Brain pericyte (primary cell): ENCODE results near the gene METTL14.

Experiments used
- DNase-seq: peaks from one replicate; pipeline ENCODE4 v3.0.0-alpha.2; 2012; ENCODE audit warnings: low read depth, low spot score

Gene METTL14

DNA sequence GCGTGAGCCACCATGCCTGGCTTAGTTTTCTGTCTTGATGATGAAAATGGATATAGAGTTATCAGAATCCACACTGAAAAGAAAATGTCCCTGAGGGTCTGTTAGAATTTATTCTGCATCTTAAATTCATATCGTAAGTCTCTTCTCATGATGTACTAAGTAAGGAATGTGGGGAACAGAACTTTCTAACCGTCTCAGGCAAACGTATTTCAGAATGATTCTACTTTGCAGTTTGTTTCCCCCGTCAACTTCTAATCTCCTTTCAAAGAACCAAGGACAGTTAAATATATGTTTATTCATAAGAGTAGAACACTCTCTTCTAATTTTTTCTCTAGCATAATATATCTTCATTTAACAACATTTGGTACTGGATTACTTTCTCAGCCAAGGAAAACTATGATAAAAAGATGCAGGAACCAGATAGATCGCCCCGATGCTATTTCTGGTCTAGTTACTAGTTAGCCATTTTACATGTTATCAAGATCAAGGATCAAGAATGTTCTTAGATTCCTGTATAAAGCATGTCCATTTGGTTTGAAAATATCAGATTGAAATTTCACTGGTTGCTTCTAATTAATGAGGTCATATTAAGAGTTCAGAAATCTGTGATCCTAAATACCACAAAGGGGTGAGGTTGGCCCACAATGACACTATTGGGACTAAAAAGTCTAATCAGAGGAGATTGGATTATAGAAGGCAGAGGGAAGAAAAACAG lies 49.5 kb downstream of the METTL14 start:
- no peak for DNase-seq

DNA sequence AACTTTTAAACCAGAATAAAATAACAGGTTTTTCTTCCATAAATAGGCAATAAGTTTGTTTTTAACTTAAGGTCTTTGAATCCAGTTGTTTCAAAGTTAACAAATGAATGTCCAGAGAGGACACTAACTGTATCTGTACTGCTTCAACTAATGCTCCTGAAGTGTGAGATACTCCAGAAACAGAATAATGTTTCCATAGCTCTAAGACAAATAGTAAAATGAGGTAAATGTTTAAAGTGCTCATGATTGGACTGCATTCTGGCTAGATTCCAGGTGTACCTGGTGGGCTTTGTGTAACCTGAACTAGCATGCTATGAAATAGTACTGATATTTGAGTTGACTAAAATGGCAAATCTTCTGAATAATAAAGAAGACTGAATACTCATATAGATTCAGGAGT lies 51.7 kb downstream of the METTL14 start:
- no peak for DNase-seq

DNA sequence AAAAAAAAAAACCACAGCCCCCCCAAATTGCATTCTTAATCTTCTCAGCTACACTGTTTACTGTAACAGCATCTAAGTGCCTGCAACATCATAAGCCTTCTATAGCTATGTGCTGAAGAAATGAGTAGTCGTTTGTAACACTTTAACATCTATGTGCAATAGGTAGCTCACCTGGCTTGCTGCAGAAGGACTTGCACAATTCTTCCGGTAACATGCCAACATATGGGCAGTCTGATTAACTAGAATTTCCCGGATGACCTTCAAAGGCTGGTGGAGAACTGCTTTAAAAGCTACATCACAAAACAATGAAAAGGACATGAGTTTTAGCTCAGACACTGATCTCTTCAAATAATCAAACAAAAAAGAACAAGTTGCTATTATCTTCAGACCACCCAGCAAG lies 52.9 kb downstream of the METTL14 start:
- no peak for DNase-seq

DNA sequence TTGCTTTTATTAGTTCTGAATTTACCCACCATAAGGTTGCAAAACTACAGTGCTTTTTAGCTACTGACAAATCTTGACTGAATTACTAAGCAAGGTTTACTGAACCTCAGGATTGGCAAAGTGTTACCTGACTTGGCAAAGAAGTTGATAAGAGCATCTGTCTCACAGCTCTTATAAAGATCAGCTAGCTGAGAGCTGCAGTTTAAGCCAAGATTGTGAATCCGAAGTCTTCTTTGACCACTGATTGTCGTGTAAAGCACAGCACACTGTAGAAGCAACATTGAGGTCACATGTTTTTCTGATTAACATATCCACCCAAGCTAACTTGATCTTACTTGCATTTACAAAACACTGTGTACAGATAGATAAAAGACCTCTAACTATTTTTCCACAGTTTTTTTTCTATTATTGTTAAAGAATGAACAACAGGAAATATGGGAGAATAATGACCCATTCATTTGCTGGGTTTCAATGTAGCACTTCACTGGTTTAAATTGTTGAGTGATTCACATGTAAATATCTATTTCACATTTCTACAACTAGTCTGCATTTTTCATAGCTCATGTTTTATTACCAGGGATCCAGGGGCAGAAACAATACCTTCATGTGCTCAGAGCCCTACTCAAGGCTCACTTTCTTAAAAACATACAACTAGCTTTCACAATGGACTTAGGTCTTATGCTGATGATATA lies 54.0 kb downstream of the METTL14 start:
- no peak for DNase-seq

DNA sequence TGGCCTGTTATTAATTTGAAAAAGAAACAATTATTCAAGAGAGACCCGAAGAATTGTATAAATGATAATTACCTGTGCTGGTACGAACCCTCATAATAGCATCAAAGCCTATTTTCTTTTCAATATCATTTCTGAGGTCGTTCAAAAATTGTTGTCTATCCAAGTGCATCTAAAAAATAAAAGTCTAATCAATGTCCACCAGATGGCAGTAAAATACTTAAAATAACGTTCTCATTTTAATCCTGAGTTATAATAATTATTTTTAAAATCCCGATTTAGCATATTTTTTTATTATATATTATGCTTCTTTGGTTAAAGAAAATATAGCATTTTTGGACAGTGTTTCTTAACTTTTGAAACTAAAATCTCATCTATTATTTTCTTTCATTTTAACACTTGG lies 55.7 kb downstream of the METTL14 start:
- no peak for DNase-seq

DNA sequence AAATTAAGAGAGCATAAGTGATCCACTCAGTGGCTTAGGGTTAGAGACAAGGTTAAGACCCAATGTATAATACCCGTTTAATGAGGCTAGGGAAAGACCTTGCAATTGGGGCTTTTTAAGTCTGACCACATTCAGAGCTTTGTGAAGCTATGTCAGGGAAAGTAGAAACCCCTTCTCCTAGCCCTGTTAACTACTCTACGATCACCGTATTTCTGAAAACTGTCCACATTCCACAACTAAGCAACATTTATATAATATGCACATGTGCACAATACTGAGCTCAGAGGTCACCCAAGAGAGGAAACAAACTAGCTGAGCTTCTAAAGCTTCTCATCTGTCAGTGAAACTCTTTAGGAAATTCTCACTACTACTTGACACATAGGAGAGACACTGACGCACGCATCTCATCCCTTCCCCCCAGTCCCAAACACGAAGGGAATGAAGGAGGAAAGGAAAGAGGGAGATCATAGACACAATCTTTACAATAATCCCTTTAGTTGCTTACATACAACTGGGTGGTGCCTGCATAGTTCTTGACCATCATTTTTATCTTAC lies 56.2 kb downstream of the METTL14 start:
- no peak for DNase-seq

DNA sequence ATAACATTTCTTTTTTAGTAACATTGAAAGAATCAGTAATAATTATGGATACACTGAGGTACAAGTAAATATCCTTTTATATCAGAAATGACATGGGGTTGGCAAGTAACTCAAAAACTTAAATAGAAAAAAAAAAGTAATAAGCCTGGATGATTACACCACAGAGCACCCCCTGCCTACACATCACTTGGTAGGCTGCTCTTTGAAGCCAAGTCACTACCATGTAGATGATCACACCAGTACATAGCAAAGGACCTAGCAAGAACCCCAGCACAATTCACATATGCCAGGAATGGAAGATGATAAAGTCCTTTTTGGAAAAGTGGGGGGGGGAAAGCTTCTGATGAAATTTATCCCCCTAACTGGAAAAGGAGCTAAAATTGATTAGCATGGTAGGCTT lies 56.9 kb downstream of the METTL14 start:
- DNase-seq: no peak

DNA sequence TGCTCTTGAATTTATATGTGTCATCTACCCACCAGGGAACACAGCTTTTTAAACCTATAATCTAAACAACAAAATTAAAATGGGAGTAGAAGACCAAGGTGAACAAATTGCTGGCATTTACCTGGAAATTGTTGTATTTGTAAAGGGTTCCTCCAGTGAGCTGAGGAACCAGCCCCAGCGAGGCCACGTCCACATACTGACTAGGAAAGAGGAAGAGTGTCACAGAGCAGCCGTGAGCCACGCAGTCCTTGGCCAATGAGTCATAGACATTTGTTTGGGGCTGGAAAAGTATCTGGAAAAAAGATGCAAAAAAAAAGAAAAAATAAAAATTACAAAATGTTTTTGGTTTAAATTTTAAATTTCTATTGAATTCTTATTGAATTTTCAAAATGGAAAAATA lies 58.7 kb downstream of the METTL14 start:
- no peak for DNase-seq

DNA sequence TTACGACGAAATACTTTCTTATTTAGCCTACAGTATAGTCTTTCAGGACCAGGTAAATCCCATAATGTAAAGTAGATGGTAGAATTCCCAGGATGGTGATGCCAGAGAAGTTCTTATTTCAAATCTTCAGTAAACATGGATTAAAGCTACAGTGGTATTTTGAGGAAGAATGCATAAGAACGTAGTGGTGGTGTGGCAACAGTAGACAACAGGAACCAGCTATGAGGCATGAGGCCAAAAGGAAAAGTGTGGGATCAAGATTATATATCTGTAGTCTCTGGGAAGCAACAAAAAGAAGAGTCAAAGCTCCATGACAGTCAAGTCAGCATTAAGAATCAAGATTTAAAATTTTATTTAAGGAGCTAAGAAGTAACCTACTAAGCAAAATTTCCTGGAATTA lies 60.2 kb downstream of the METTL14 start:
- no peak for DNase-seq

DNA sequence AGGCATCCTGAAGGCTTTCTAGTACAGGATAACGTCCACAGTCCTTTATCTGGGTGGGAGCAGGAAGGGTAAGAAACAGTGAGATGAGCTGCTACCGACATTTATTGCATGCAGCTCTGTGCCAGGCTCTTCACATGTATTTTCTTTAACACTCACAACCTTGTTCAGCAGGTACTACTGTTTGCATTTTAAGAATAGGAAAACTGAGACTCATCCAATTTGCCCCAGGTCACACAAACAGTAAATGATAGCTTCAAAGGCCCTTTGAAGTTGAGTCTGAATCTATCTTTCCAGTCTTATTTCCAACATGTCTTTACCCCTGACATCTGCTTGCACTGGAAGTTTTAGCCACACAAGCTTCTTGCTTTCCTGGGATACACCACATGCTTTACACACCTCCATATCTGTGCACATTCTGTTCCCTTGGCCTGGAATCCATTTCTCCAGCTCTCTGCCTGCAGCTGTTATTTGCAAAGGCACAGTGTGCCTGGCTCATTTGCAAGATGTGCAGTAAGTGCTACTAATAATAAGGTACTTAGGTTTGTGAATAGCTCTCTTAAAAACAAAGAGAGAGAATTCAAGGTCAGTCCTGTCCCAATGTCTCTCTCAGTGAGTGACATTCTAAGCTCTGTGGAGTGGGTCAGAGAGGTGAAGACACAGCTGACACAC lies 61.2 kb downstream of the METTL14 start:
- DNase-seq: no peak

DNA sequence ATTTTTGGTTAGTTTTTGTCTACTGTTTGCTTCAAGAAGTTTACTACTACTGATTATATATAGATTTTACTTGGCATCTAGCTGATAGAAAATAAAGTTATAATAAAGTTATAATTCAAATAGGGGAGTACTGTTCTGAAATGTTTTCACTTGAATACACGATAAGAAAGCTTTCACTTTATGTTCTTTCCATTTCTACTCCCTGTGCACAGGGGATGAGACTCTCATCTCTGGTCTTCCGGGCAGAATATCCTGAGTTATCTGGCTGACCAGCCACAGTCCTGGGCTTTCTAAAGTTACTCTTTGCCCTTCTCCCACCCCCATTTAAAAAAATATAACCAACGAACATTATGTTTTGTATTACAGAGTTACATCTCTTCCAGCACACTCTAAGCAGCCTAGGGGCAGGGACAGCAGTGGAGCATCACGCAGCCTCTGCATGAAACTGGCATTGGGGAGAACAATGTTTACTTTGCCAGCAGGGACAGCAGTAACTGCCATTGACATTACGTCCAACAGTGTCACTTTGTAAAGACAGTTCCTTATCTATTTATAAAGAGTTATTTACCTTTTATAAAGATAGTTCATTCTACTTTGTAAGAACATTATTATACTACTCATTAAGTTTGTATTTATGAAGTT lies 64.3 kb downstream of the METTL14 start:
- no peak for DNase-seq

DNA sequence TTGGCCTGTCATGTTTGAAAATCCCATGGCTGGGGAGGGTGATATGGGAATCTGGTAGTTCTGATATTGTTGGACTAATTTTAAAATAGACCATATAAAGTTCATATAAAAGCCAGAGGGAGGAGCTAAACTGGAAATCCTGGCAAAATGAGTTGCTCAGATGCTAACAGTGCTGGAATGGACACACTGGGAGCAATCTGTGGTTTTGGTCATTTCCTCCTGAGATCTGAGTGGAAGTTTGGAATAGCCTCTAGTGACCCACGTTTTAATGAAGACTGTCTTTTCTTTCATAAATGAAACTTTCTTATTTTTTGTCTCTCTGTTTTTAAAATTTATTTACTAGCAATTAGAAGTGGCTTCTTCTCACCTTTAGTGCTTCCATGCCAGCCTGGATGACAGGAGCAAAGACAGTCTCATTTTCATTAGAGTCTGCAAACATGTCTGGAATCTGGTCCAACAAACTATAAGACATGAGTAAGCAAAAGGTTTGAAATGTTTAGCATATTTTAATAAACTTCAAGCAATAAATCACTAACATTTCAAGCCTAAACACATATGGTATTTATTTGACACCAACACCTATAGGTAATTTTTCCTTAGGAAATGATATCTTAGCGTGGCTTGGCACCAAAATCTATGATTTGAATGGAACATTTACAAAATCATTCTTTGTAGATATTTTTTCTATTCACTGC lies 66.6 kb downstream of the METTL14 start:
- DNase-seq: no peak

DNA sequence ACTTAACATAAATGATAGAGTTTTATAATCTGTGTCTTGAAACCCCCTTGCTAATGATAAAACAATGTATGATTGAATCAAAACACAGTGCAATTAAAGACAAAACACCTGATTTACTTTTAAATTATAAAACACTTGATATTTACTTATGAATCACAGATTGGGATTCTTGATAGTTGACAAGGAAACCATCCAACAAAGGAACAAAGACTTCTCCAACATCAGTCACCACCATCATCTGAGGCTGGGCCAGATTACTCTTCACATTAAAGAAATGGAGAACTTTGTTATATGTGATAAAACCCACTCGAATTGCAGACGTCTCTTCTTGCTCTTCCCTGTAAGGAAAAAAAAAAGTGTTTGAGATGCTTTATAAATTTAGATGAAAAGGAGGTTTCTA lies 67.4 kb downstream of the METTL14 start:
- no peak for DNase-seq

DNA sequence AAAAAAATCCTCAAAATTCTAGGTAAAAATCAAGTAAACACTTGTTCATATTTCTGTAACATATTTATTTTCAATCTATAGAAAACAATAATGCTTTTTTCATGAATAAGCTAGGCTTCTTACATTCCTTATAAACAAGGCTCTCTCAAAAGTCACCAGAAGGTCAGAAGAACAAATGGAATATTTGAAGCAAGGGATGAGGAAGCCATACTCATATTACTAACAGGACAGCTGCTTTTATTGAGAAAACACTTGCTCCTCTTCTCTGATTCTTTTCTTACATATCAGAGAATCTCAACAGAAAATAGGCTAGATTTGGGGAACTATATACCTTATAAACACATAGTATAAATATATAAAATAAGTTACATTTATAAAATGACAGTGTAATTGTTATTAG lies 67.9 kb downstream of the METTL14 start:
- DNase-seq: no peak

DNA sequence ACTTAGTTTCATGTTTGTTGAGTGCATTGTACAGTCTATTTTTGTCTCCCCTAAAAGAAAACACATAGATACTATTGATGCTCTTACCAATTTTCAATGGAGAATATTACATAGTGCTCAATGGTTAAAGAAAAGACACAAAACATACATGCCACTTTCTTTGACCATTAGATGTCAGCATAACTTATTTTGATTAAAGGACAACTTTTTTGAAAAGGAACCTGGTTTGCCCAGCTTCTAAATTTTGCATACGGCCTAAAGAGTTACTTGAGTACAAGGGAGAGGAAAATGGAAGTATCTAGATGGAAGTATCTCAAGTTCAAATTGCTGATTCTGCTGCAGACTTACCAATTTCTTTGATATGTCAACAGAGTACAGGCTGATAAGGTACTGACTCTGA lies 68.5 kb downstream of the METTL14 start:
- no peak for DNase-seq

DNA sequence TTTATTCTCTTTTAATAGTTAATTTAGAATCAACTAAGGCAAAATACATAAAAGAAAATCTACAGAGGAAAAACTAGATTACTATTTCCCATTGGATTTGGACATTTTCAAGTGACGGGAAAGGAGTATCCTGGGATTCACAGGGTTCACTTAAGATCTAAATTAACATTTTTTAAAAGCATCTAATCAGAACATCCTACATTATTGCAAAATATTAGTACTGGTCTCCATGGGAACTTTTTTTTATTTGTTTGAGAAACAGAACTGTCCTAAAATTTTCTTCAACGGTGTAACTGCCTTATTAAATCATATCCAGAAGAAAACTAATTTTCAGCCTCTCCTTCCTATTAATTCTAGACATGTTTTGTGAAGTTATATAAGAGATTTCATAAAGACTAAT lies 69.7 kb downstream of the METTL14 start:
- DNase-seq: no peak

DNA sequence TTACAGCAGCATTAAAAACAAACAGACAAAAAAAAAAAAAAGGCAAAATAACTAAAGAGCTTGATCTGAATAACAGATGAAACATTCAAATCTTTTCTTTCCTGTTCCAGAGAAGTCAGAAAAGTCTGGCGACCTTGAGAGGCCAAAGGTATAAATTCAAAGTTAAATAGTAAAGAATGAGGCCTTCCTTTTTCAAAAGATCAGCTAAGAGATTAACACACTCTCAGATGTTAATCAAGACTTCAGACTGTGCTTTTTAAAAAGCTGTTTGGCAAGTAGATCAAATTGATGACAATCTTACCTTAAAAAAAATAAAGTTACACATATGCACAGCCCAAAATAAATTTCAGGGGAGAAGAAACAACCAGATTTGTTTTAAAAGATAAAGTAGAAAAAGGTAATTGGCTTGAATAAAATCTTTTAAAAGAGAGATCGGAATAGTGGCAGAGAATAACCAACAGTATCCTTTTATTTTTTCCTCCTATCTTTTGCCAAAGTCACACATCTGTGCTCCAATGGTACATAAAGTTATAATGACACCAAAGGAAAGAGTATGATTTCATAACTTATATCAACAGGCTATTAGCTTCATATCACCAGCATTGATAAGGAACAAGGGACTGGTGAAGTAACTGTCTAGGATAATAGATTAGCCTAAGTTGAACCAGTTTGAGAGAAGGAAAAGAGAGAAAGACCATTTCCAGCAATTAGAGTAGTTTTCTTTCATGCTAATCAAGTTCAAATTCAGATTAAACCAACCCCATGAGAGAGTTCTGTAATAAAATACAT lies 70.4 kb downstream of the METTL14 start:
- no peak for DNase-seq

DNA sequence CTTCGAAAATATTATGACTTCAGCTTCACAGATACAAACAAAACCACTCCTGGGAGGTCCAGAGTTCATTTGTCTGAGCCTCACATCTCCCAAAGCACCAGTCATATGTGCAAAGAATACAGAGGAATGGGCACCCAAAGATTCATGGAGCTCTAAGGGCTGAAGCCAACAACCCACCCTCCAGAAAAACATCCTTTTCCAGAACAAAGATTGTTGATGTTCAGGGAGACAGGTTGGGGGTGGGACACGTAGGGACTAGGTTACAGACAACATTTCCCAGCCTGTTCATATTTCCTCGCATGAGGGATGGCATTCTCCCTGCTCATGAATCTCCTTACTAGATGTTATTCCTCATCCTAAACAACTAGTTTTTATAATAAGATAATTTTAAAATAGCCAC lies 71.2 kb downstream of the METTL14 start:
- DNase-seq: no peak

DNA sequence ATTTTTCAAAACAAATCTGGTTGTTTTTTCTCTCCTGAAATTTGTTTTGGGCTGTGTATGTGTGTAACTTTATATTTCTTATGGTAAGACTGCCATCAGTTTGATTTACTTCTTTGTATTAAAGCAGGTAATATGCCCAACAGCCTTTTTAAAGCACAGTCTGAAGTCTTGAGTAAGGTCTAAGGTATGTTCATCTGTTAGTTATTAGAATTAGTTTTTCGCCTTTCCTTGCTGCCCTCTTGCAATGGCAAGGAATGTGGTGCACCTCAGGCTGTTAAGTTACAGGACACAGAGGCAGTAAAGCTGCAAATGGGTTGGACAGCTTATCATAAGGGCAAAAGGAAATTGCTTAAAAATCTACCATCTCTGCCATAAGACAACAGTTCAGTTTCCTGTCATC lies 71.8 kb downstream of the METTL14 start:
- no peak for DNase-seq

DNA sequence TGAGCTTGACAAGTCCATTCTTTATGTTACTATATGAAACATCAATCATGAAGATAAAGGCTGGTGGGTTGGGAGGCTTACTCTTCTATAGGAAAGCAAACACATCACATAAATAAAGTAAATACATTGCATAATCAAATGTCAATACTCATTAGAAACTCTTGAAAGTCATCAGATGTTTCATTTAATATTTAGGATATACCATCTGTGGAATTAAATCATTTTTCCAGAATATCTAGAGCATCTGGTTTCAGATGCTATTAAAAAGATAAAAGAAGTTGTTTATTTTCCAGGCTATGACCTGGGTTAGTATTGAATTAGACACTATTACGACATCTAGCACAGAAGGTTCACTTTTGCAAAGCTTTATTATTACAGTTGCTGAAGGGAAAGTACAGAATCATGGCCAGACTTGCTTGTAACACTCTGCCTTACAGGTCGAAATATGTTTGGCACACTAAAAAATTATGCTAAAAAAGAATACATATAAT lies 72.6 kb downstream of the METTL14 start:
- DNase-seq: peak; percentile 46

DNA sequence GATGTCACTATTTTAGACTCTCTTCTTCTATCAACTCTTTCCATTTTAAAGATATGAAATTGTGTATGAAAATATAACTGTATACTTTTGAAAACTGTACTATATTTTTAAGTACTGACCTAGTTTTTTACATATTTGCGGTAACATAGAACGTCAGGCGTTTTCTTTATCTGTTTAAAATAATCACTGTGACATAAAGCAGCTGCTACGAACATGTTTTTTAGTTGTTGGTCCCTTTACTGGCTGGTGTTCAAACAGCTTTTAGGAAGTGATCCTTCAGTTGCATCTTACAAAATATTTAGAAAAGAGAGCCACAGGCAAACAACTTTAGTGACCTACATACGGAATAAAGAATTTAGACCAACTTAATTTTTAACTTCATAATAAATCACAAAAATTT lies 73.1 kb downstream of the METTL14 start:
- DNase-seq: no peak
